ENCODE data around the gene XRCC5.
A peak's percentile ranks its signal among the peaks of the same experiment; 100 is the strongest.

Gene XRCC5

GRCh38 chr2:216103213-216103612, 5.9 kb upstream of the XRCC5 start:
- Mint-ChIP-seq H3K4me3 (no peak overlapping the region), H3K4me1 (no peaks in the 10 kb centered on the region), H3K36me3 (peaks cover 4% of the 10 kb centered on the region), H3K27ac (no peak overlapping the region), H3K27me3 (no peaks in the 10 kb centered on the region), H3K9me3 (no peaks in the 10 kb centered on the region)
- no peak for ATAC-seq (ENCODE audit: low read depth)
- DNase-seq (ENCODE audit: low spot score in 2 of 2) = no peak

GRCh38 chr2:216104691-216105090, 4.5 kb upstream of the XRCC5 start:
- H3K4me1 Mint-ChIP-seq = peaks cover 3% of the 10 kb centered on the region
- no peak overlapping the region for H3K4me3 Mint-ChIP-seq
- H3K27me3 Mint-ChIP-seq = no peaks in the 10 kb centered on the region
- ATAC-seq (ENCODE audit: low read depth) = no peak
- H3K9me3 Mint-ChIP-seq = no peaks in the 10 kb centered on the region
- DNase-seq (ENCODE audit: low spot score in 2 of 2) = no peak
- H3K36me3 Mint-ChIP-seq = peaks cover 4% of the 10 kb centered on the region
- H3K27ac Mint-ChIP-seq = no peak overlapping the region

- DNase-seq (ENCODE audit: low spot score in 2 of 2) = no peak
- no peak for ATAC-seq (ENCODE audit: low read depth)
- Mint-ChIP-seq H3K4me1 (peaks cover 9% of the 10 kb centered on the region), H3K27me3 (no peaks in the 10 kb centered on the region), H3K27ac (no peak overlapping the region), H3K4me3 (no peak overlapping the region), H3K36me3 (peaks cover 9% of the 10 kb centered on the region), H3K9me3 (no peaks in the 10 kb centered on the region)
These were observed 1.8 kb upstream of the XRCC5 start for GRCh38 chr2:216107320-216107719.

GRCh38 chr2:216107760-216108159, 1.4 kb upstream of the XRCC5 start:
- Mint-ChIP-seq H3K27ac (no peak overlapping the region), H3K4me1 (peaks cover 12% of the 10 kb centered on the region), H3K27me3 (no peaks in the 10 kb centered on the region), H3K9me3 (no peaks in the 10 kb centered on the region), H3K36me3 (peaks cover 9% of the 10 kb centered on the region), H3K4me3 (no peak overlapping the region)
- DNase-seq (ENCODE audit: low spot score in 2 of 2) (no peak), ATAC-seq (ENCODE audit: low read depth) (no peak)

- Mint-ChIP-seq H3K9me3 (no peaks in the 10 kb centered on the region), H3K27me3 (no peaks in the 10 kb centered on the region), H3K4me1 (peaks cover 15% of the 10 kb centered on the region), H3K36me3 (peaks cover 16% of the 10 kb centered on the region), H3K4me3 (peak overlapping the region; percentile 99), H3K27ac (peak overlapping the region; percentile 99)
- DNase-seq (ENCODE audit: low spot score in 2 of 2) = no peak
- no peak for ATAC-seq (ENCODE audit: low read depth)
These were observed 710 bp upstream of the XRCC5 start for GRCh38 chr2:216108310-216108966.

- no peaks in the 10 kb centered on the region for H3K9me3 Mint-ChIP-seq
- H3K4me3 Mint-ChIP-seq = peak overlapping the region; percentile 99
- H3K27me3 Mint-ChIP-seq = no peaks in the 10 kb centered on the region
- peak; percentile 13 for ATAC-seq (ENCODE audit: low read depth)
- H3K27ac Mint-ChIP-seq = peak overlapping the region; percentile 99
- DNase-seq (ENCODE audit: low spot score in 2 of 2) = no peak
- H3K36me3 Mint-ChIP-seq = peaks cover 21% of the 10 kb centered on the region
- peaks cover 26% of the 10 kb centered on the region for H3K4me1 Mint-ChIP-seq
These were observed 940 bp downstream of the XRCC5 start for GRCh38 chr2:216109962-216110614.

GRCh38 chr2:216110620-216111019, 1.5 kb downstream of the XRCC5 start:
- H3K4me1 Mint-ChIP-seq = peaks cover 30% of the 10 kb centered on the region
- H3K9me3 Mint-ChIP-seq = no peaks in the 10 kb centered on the region
- peak overlapping the region; percentile 99 for H3K4me3 Mint-ChIP-seq
- DNase-seq (ENCODE audit: low spot score in 2 of 2) = no peak
- no peaks in the 10 kb centered on the region for H3K27me3 Mint-ChIP-seq
- no peak for ATAC-seq (ENCODE audit: low read depth)
- H3K27ac Mint-ChIP-seq = peak overlapping the region; percentile 99
- peaks cover 21% of the 10 kb centered on the region for H3K36me3 Mint-ChIP-seq

- Mint-ChIP-seq H3K9me3 (no peaks in the 10 kb centered on the region), H3K4me3 (no peak overlapping the region), H3K27ac (no peak overlapping the region), H3K36me3 (peaks cover 22% of the 10 kb centered on the region), H3K27me3 (no peaks in the 10 kb centered on the region), H3K4me1 (peaks cover 30% of the 10 kb centered on the region)
- no peak for ATAC-seq (ENCODE audit: low read depth)
- no peak for DNase-seq (ENCODE audit: low spot score in 2 of 2)
These were observed 2.0 kb downstream of the XRCC5 start for GRCh38 chr2:216111122-216111521.

GRCh38 chr2:216112926-216113325, 3.8 kb downstream of the XRCC5 start:
- Mint-ChIP-seq H3K4me3 (no peak overlapping the region), H3K4me1 (peaks cover 37% of the 10 kb centered on the region)
- ATAC-seq (ENCODE audit: low read depth) = no peak

GRCh38 chr2:216113572-216113971, 4.4 kb downstream of the XRCC5 start:
- Mint-ChIP-seq H3K27me3 (no peaks in the 10 kb centered on the region), H3K4me1 (peaks cover 36% of the 10 kb centered on the region), H3K9me3 (no peaks in the 10 kb centered on the region), H3K36me3 (peaks cover 32% of the 10 kb centered on the region), H3K27ac (peak overlapping the region; percentile 99), H3K4me3 (no peak overlapping the region)
- no peak for ATAC-seq (ENCODE audit: low read depth)
- DNase-seq (ENCODE audit: low spot score in 2 of 2) = no peak

More at GRCh38 chr2:216112926-216113325, 3.8 kb downstream of the XRCC5 start:
- Mint-ChIP-seq H3K36me3 (peaks cover 28% of the 10 kb centered on the region), H3K9me3 (no peaks in the 10 kb centered on the region), H3K27ac (peak overlapping the region; percentile 99), H3K27me3 (no peaks in the 10 kb centered on the region)
- DNase-seq (ENCODE audit: low spot score in 2 of 2) = no peak

- ATAC-seq (ENCODE audit: low read depth) (no peak), DNase-seq (ENCODE audit: low spot score in 2 of 2) (peak in 1 of 2 donors; percentile 16)
- H3K27me3 Mint-ChIP-seq = no peaks in the 10 kb centered on the region
- H3K4me3 Mint-ChIP-seq = peak overlapping the region; percentile 22
- peaks cover 36% of the 10 kb centered on the region for H3K4me1 Mint-ChIP-seq
- no peaks in the 10 kb centered on the region for H3K9me3 Mint-ChIP-seq
- H3K36me3 Mint-ChIP-seq = peaks cover 37% of the 10 kb centered on the region
- H3K27ac Mint-ChIP-seq = peak overlapping the region; percentile 99
These were observed 5.2 kb downstream of the XRCC5 start for GRCh38 chr2:216114382-216114713.

- H3K4me3 Mint-ChIP-seq = peak overlapping the region; percentile 93
- H3K27me3 Mint-ChIP-seq = no peaks in the 10 kb centered on the region
- H3K36me3 Mint-ChIP-seq = peaks cover 40% of the 10 kb centered on the region
- H3K27ac Mint-ChIP-seq = peak overlapping the region; percentile 99
- no peaks in the 10 kb centered on the region for H3K9me3 Mint-ChIP-seq
- H3K4me1 Mint-ChIP-seq = peaks cover 36% of the 10 kb centered on the region
- DNase-seq (ENCODE audit: low spot score in 2 of 2) (peak; percentile 98), ATAC-seq (ENCODE audit: low read depth) (peak; percentile 89)
These were observed 5.8 kb downstream of the XRCC5 start for GRCh38 chr2:216114714-216115531.

- no peak overlapping the region for H3K4me3 Mint-ChIP-seq
- H3K27me3 Mint-ChIP-seq = no peaks in the 10 kb centered on the region
- peaks cover 43% of the 10 kb centered on the region for H3K36me3 Mint-ChIP-seq
- H3K27ac Mint-ChIP-seq = peak overlapping the region; percentile 63
- DNase-seq (ENCODE audit: low spot score in 2 of 2) = no peak
- peaks cover 36% of the 10 kb centered on the region for H3K4me1 Mint-ChIP-seq
- ATAC-seq (ENCODE audit: low read depth) = no peak
- no peaks in the 10 kb centered on the region for H3K9me3 Mint-ChIP-seq
These were observed 7.3 kb downstream of the XRCC5 start for GRCh38 chr2:216116418-216116817.

GRCh38 chr2:216117561-216118340, 8.6 kb downstream of the XRCC5 start:
- Mint-ChIP-seq H3K27me3 (no peaks in the 10 kb centered on the region), H3K36me3 (peaks cover 48% of the 10 kb centered on the region), H3K27ac (no peak overlapping the region), H3K4me3 (no peak overlapping the region), H3K9me3 (no peaks in the 10 kb centered on the region), H3K4me1 (peaks cover 34% of the 10 kb centered on the region)
- DNase-seq (ENCODE audit: low spot score in 2 of 2) (no peak), ATAC-seq (ENCODE audit: low read depth) (no peak)

All from memory B cell (primary cell).